Cardiac muscle cell (in vitro differentiated cells and primary cell): Measurements from ENCODE around the gene MRRF. TPM values are rescaled to one million over a fixed set of nuclear protein-coding genes. Genes with fewer than 3 reads are reported as not detected.

ENCODE experiments used
- DNase-seq, 2 donors: peaks; one replicate each; pipeline versions ENCODE4 v3.0.0 to v3.0.0-alpha.2; 2010 to 2017; ENCODE audit warnings: low read depth in 1 of 2, low spot score in 1 of 2
- H3K27ac ChIP-seq: fragments of 200-600 bp; sonication (generic); 2 replicates; pipeline ENCODE4 v1.5.1; 2016
- H3K27me3 ChIP-seq: fragments of 200-600 bp; sonication (generic); 2 replicates; pipeline ENCODE4 v1.6.0; 2016; ENCODE audit warnings: control low read depth
- H3K36me3 ChIP-seq: fragments of 200-600 bp; sonication (generic); 2 replicates; pipeline ENCODE4 v1.5.1; 2016; ENCODE audit warnings: control low read depth
- H3K4me1 ChIP-seq: fragments of 200-600 bp; sonication (generic); 2 replicates; pipeline ENCODE4 v1.8.1; 2017; ENCODE audit warnings: low read depth, mild to moderate bottlenecking, mixed run types
- H3K4me3 ChIP-seq: fragments of 200-600 bp; sonication (generic); 2 replicates; pipeline ENCODE4 v1.5.1; 2016; ENCODE audit warnings: mild to moderate bottlenecking
- H3K9me3 ChIP-seq: fragments of 200-600 bp; sonication (generic); 2 replicates; pipeline ENCODE4 v1.5.1; 2017; ENCODE audit warnings: low read depth, mild to moderate bottlenecking, control low read depth
- polyA plus RNA-seq: library from polyadenylated mRNA; unstranded; fragments of >200 nt; fragmentation: Nextera tagmentation; extraction: Ambion mirVana; gene quantifications from 2 replicates; pipeline ENCODE4 v1.2.1, GENCODE V29; 2016
- total RNA-seq: library from RNA; depleted of rRNA; stranded (reverse); fragments of >200 nt; gene quantifications from 2 replicates; pipeline ENCODE4 v1.2.3, GENCODE V29; 2016
- TF ChIP-seq, protein P1 (sequence below): IDR thresholded peaks from 2 replicates; pipeline ENCODE4 v1.5.1; 2012; ENCODE audit warnings: low read depth, mild to moderate bottlenecking, low read length

Gene MRRF
- total and polyA plus RNA-seq, 2 experiments from 2014 or later, result 44.4 to 45.5 TPM

GRCh38 chr9:122258886-122259415 is 5.7 kb upstream of the MRRF start:
- H3K9me3 ChIP-seq, result no peaks in the 10 kb centered on the region
- peaks cover 24% of the 10 kb centered on the region for H3K36me3 ChIP-seq
- TF ChIP-seq, protein P1, sequence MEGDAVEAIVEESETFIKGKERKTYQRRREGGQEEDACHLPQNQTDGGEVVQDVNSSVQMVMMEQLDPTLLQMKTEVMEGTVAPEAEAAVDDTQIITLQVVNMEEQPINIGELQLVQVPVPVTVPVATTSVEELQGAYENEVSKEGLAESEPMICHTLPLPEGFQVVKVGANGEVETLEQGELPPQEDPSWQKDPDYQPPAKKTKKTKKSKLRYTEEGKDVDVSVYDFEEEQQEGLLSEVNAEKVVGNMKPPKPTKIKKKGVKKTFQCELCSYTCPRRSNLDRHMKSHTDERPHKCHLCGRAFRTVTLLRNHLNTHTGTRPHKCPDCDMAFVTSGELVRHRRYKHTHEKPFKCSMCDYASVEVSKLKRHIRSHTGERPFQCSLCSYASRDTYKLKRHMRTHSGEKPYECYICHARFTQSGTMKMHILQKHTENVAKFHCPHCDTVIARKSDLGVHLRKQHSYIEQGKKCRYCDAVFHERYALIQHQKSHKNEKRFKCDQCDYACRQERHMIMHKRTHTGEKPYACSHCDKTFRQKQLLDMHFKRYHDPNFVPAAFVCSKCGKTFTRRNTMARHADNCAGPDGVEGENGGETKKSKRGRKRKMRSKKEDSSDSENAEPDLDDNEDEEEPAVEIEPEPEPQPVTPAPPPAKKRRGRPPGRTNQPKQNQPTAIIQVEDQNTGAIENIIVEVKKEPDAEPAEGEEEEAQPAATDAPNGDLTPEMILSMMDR, result no peak
- H3K27ac ChIP-seq, result no peak overlapping the region
- H3K4me3 ChIP-seq, result no peak overlapping the region
- DNase-seq, result no peak
- peaks cover 5% of the 10 kb centered on the region for H3K4me1 ChIP-seq
- H3K27me3 ChIP-seq, result no peaks in the 10 kb centered on the region

- H3K27ac ChIP-seq, result no peak overlapping the region
- no peaks in the 10 kb centered on the region for H3K27me3 ChIP-seq
- H3K36me3 ChIP-seq, result peaks cover 24% of the 10 kb centered on the region
- TF ChIP-seq, protein P1, result no peak
- peaks cover 13% of the 10 kb centered on the region for H3K4me1 ChIP-seq
- no peak overlapping the region for H3K4me3 ChIP-seq
- no peaks in the 10 kb centered on the region for H3K9me3 ChIP-seq
- peak in 1 of 2 donors; percentile 85 for DNase-seq
Measured at GRCh38 chr9:122261469-122261881, 3.2 kb upstream of the MRRF start.

DNA sequence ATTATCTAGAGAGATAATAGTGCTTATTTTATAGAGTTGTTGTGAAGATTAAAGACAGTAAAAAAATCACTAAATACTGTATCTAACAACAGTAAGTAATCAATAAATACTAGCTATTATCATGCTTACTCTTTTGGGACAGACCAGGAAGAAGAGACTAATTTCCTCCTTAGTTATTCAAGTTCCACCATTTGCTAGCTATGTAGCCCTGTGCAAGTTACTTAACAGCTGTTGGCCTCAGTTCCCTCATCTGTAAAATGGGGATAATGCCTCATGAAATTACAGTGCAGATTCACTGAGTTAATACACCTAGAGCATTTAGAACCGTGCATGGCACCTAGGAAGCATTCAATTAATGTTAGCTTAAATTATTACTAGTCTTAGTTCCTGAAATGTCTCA is 2.6 kb upstream of the MRRF start:
- Histone ChIP-seq H3K4me3 (no peak overlapping the region), H3K27me3 (no peaks in the 10 kb centered on the region), H3K4me1 (peaks cover 13% of the 10 kb centered on the region), H3K36me3 (peaks cover 24% of the 10 kb centered on the region), H3K27ac (no peak overlapping the region), H3K9me3 (no peaks in the 10 kb centered on the region)
- DNase-seq, result no peak
- TF ChIP-seq, protein P1, result no peak

DNA sequence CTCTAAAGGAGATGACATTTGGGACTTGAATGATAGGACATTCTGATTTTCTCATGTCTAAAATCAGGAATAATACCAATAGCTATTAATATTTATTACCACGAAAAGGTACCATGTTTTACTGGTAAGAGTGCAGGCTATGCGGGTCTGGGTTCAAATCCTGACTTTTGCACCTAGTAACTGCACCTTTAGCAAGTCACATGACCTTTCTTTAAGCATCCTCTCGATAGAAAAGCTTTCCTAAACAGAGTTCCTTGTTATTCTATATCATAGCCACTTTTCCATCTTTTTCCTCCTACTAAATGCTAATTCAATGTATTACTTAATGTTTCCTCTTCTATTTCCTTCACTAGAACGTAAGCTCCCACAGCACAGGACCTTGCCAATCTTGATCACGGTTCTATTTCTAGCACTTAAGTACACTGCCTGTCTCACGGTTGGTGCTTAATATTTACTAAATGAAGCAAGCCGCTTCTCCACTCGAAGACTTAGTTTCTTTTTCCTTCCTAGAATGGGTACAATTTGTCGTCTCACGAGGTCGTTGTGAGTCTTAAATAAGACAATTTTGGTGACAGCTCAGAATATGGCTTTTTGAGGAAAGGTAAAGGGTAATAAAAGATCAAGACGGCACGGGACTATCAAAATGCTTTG is 858 bp upstream of the MRRF start:
- Histone ChIP-seq H3K36me3 (peaks cover 19% of the 10 kb centered on the region), H3K4me1 (peaks cover 13% of the 10 kb centered on the region), H3K27me3 (no peaks in the 10 kb centered on the region), H3K9me3 (no peaks in the 10 kb centered on the region), H3K4me3 (peak overlapping the region; percentile 64), H3K27ac (peak overlapping the region; percentile 96)
- peak in 1 of 2 donors; percentile 27 for DNase-seq
- TF ChIP-seq, protein P1, result no peak

GRCh38 chr9:122265149-122265915 is 650 bp downstream of the MRRF start:
- Histone ChIP-seq H3K36me3 (peaks cover 9% of the 10 kb centered on the region), H3K27me3 (no peaks in the 10 kb centered on the region), H3K9me3 (no peaks in the 10 kb centered on the region), H3K27ac (peak overlapping the region; percentile 96), H3K4me1 (peaks cover 13% of the 10 kb centered on the region), H3K4me3 (peak overlapping the region; percentile 64)
- peak in 1 of 2 donors; percentile 19 for DNase-seq
- TF ChIP-seq, protein P1, result no peak
